Stromal cell of bone marrow (primary cell): ENCODE results near the gene FAM3C.

ENCODE experiments used
- DNase-seq: peaks from one replicate; pipeline ENCODE4 v3.0.0-alpha.2; 2012; ENCODE audit warnings: low read depth

Gene FAM3C

DNA sequence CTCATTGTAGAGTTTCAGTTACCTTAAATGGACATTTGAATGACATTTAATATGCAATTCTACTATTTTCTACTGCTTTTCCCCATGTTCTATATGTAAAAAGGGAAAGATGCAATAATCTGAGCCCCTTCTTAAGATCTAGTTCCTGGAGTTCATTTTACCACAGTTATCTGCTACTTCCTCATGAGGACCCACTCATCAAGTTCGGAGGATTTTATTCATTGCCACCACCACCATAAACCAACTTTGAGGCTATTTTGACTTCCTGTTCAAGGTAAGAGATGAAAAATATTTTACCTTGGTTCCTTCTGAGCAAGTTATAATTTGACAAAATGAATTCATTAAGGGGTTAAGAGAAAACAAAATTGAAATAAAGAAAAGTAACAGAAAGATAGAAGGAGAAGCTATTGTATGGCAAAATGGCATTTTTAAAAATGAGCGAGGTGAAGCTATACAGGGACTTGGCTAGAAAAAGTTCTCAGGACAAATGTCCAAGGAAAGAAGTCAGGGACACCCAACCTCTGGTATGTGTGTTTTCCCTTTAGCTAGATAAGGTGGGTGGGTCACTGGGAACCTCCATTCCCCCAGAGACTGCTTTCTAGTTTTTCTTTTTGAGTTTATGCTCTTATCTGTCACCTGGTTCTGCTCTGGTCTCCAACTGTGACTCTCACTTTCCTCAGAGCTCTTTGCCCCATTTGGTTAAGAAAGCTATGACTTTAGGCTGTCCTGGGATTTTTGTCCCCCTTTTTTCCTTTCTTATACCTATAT, 14.9 kb upstream of the FAM3C start:
- DNase-seq, result no peak

DNA sequence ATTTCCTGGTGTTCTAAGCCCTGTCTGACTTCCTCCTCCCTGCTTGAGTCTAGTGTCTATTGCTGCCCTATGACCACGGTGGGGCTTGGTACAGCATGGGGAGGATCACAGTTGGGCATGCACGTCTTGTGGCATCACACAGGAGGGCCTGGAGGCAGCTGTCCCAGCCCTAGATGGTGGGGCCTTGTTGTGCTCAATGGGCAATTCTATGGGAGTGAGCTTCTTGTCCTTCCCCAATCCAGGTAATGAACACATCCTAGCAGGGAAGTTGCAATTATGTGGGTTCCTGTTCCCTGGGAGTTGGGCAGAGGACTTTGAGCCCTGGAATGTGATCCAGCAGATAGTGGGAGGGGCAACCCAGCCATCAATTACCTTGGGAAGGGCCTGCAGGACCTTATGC, 10.8 kb upstream of the FAM3C start:
- no peak for DNase-seq

DNA sequence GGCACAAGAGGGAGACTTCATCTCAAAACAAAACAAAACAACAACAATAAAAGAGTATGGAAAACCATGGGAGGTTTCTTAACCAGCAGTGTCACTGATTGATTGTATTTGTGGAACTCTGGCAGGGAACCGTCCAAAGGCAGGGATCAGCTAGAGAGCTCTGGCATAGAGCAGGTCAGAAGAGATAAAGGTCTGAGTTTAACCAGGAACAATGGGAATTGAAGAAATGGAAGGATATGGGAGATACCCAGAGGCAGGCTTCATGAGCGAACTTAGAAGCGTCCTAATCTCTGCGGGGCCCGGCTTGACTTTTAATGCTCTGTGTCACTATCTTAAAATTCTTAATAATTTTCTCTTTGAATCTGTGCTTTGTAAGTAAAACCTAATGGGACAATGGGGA, 10.4 kb upstream of the FAM3C start:
- no peak for DNase-seq

DNA sequence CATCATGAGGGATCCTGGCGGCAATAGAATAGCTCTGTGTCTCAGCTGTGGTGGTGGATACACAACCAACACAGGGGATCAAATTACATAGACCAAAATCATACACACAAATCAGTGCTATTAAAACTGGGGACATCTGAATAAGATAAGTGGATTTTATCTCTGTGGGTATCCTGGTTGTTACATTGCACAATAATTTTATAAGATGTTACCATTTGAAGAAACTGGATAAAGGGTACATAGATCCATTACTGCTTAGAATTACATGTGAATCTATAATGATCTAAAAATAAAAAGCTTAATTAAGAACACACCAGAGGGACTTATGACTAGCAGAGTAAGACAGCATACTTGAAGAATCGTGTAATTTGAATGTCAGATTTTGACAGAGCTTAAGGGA, 8.2 kb upstream of the FAM3C start:
- DNase-seq, result no peak

DNA sequence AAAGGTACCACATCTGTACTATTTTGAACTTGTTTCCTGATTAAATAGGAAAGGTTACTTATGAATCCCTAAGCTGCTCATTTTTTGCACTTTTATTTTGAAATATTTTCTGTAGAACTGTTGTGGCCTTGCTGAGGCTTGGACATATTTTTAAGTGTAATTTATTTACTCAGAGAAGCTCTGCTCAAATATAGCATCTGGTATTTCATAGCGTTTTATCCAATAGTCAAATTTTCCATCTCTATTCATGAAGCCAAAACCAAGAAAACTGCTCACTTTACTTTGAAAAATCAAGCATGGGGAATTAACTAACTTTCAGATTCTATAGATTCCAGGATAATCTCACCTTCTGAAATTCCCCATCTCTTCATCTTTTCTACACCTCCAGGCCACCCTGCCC, 6.6 kb upstream of the FAM3C start:
- no peak for DNase-seq

DNA sequence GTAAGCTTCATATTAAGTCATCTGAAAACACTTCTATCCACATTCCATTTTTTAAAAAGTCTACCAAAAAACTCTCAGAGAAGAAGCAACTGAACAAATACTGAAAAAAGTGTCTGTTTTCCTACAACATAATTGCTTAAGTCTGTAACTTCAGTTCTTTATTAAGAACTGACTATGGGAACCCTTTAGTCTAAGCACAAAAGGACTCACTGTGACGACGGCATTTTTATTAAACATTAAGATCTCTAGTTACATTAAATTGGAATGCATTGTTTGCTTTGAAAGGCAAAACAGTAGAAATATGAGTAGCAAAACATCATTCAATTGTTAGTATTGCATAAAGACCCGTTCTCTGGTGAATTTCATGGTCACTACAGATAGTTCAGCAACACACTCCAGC, 5.8 kb upstream of the FAM3C start:
- no peak for DNase-seq

DNA sequence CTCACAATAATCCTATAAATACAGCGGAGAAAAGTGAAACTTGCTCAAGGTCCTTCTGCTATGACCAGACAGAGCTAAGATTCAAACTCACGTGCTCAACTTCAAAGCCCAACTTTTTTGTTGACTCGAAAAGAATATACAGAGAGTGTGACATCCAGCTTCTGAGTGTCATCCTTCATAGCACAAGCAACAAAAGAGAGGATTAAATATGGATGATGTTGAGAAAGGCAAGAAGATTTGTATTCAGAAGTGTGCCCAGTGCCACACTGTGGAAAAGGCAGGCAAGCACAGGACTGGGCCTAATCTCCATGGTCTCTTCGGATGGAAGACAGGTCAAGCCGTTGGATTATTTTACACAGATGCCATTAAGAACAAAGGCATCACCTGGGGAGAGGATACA, 2.1 kb upstream of the FAM3C start:
- DNase-seq, result no peak

DNA sequence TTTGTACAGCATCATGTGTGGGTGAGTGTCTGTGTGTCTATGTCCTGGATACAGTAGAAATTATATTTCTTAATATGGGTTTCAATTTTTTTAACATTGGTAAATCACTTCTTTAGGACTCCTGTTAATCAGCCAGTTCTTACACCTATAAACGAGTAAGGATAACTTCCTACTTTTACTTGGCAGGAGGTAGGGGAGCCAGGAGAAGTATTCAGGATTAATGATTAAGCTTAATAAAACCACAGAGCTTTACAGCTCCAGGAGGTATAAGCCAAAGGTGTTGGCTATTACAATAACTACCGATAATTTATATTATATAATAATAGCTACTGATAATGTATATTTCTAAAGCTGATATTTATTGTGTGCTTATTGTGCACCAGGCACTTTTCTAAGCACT, 1.7 kb upstream of the FAM3C start:
- DNase-seq, result no peak

DNA sequence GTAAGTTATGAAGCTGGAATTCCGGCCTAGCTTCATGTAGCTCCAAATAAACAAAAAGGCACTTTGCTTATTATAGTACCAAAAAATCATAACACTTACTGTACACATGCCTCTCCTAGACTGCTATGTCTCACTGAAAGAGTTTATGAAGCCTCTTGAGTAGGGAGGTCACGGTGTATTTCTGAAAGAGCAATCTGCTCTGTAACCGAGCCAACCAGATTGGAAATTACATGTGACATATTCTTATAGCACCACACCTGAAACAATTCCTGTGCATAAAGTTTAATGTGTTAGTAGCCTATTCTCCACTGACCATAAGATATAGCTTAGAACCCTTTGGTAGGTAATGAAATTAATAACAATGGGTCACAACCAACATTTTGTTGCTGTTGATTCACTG, 1.3 kb upstream of the FAM3C start:
- no peak for DNase-seq

DNA sequence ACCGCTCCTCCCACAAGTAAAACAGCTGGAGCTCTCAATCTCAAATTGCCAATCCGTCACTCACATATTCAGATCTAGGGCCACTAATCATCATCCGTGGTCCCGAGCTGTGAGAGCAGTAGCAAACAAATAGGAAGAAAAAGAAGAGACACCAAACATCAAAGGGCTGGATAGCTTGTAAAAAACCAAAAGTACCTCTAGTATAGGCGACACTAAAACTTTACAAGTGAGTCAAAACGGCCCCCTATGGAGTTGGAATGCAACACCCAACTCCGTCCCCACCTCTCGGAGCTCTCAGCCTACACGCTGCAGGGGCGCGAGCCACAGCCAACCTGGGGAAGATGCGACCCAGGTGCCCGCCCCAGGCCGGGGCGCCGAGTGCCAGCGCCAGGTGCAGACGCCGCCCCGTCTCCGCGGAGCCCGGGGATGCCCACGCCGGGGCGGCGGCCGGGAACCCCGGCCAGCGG, 581 bp downstream of the FAM3C start:
- DNase-seq, result no peak

DNA sequence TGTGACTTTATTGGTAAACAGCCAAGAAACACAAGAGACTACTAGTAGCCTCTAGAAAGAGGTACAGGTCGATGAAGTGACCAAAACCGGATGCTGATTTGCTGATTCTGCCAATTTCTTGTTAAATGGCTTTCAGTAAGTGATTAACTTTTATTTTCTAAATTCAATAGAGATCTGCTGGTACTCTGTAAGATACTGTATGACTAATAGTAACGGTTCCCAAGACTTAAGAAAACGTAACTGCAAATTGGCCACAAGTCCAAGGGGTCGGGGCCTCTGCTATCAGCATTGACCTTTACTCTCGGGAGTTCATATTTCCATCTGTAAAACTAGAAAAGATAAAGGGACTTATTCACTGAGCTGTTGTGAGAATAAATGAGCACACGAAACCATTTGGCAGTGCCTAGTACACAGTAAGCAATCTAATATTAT, 1.4 kb downstream of the FAM3C start:
- DNase-seq, result no peak

DNA sequence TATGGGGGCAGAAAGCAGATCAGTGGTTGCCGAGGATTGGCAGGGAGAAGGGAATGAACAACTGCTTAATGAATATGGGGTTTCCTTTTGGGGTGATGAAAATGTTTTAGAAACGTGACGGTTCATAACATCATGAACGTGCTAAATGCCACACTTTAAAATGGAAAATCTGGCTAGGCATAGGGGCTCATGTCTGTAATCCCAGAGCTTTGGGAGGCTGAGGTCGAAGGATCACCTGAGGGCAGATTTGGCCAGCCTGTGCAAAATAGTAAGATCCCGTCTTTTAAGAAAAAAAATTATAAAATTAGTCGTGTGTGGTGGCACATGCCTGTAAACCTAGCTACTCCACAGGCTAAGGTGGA, 3.1 kb downstream of the FAM3C start:
- DNase-seq, result no peak

DNA sequence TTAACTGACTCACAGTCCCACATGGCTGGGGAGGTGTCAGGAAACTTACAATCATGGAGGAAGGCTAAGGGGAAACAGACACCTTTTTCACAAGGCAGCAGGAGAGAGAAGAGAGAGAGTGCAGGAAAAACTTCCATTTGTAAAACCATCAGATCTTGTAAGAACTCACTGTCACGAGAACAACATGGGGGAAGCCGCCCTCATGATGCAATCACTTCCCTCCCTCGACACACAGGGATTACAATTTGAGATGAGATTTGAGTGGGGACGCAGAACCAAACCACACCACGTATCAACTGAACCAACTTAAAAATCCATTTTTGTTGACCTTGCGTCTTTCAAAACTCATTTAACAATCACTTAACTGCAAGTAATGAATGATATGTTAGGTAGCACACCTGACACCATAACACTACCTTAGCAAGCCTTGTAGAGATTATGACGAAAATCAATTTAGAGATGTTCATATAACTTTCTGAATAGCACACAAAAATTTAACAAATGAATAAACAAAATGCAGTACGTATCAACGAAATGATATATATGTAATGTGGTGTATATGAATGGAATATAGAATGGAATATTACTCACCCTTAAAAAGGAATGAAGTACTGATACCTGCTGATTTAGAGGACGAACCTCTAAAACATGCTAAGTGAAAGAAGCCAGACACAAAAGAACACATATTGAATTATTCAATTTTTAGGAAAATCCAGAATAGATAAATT, 3.7 kb downstream of the FAM3C start:
- DNase-seq, result no peak

DNA sequence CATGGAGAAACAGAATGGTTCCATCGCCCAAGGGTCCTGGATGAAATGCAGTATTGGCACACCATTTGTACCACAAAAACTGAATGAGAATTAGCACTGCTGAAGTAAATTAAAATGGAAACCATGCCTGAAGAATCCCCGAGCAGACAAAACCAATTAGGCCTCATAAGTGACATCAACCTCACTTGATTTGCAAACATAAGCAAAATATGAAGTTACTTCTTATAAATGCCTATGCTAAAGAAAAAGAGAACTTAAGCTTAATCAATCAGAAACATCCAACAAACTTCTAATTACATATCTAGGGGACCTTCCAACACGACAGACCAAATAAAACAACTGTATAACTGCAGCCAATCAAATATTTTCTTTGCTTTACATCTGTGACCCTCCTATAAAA, 4.4 kb downstream of the FAM3C start:
- no peak for DNase-seq

DNA sequence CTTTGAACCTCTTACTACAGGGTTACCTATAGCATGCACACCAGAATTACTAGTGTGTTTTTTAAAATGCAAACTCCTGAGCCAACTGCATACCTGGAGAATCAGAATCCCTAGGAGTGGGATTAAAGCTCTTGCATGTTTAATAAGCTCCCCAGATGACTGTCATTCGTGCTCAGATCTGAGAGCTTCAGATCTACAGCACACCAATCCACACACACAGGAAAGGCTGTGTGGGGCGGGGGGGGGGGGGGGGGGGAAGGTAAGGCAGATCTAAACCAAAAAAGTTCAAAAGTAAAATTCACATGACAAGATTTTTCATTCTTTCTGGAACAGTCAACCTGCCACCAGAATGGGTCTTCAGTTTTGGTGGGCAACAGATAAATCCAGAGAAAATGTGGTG, 5.5 kb downstream of the FAM3C start:
- no peak for DNase-seq

DNA sequence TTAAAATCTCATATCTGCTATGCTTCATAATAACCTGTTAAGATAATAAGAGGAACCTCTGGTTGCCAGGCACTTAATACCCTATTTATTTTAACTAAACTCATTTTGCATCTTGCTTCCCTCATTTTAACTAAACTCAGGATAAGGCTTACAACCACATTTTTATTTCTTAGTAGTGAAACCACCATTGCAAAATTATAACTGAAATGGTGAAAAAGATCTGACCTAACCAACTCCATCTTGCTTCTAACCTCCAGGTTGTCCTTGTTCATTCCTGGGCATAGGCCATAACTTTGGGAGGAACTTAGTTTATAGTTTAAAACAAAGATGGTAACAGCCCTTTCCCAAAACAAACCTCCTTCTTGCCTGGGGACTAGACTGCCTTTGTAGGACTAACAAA, 6.0 kb downstream of the FAM3C start:
- no peak for DNase-seq

DNA sequence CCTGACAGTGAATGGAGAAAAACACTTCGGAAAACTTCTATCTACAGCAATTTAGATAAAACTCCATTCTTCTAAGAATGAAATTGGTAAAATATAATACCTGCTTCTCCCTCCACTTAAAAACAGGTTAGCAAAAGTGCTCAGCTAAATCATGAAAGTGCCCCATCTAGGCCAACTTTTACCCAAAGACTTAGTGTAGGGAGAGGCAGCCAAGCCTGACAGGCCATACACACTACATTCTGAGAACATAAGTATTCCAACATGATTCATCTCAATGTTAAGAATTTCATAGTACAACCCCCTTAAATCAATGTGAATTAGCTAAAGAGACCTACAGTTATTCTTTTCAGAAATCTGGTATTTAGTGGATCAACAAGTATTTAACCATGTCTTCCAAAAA, 7.2 kb downstream of the FAM3C start:
- DNase-seq, result no peak

DNA sequence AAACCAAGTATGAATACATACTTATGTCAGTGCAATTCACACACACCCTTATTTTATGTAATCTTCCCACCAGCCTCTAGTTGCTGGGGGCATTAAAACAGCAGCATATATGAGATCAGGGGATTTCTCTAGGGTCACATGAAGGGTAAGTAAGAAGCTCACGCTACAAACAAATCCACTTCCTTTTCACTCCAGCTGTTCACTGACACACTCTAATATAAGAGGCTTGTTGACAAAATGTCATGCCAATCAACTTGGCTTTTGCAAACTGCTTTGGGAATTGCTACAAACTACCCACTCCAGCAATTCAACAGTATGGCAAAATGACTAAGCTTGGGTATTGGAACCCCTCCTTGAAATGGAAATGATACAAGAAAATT, 10.3 kb downstream of the FAM3C start:
- DNase-seq, result no peak

DNA sequence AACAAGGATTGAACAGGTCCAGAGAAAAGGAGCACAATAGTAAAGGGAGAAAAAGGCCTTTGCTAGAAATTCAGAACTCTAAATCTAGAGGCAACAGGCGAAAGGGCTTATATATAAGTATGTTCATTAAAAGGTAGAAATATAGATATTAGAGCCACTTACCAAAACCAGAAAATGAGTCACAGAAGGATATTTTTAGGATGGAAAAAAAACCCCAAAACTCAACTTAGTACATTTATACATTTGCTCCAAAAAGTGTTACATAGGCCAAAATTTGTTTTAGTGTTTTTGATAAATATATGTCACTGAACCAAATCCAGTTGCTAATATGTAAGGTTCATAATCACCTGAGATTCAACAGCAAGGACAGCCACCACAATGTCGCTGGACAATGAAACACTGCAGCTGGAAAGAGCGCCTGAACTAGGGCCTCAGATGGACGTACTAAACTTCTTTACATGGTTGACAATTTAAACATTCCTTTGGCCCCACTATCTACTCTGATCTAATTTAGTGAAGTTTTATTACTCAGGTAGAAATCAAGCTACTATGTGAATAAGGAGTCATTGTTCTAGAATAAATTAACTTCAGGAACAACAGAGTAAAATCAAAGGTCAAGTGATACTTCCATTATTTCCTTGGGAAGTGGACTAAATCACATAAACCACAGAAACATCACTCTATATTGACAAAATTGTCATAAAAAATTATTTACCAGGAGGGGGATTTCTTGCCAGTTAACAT, 10.9 kb downstream of the FAM3C start:
- no peak for DNase-seq

DNA sequence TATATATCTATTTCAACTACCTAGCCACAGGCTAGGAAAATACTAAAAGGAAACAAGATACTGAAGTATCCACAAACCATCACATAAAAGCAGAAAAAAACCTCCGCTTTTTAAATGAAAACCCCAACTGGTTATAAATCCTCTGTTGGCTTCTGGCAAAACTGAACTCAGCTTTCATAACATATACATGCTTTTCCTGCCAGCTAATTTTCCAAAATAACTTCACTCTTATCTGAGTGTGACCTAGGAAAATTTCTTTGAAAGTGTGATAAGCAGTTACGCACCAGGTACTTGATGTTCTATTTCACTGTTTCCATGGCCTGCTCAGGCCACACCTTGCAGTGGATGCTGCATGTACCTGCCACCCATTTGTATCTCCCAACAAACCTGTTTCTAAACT, 11.8 kb downstream of the FAM3C start:
- no peak for DNase-seq

DNA sequence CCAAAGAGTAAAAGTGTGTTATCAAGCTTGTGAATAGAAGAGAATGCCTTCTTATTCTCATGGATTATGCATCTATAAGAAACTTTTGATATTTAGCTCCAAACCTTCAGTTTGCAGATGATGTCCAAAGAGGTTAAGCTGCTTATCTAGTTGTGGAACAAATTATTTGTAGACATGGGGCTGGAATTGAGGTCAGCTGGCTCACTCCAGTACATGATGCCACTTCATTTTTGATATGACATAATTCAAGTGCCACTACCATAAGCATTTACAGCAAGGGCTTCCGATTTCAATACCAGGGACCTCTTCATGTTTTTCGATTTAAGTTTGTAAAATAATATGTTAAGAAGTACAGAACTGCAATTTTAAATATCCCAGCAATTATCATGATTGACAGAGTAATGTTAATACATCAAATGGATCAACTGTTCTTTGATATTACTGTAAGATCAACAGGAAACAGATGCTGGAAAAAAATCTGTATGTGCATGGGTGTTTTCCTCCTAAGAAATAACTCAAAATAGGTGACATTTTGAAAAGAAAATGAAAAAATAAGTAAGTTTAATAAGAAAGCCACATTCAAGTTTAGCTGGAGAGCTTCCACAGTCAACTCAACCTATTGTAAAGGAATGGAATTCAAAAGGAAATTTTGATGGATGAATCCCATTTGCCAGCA, 12.7 kb downstream of the FAM3C start:
- no peak for DNase-seq

DNA sequence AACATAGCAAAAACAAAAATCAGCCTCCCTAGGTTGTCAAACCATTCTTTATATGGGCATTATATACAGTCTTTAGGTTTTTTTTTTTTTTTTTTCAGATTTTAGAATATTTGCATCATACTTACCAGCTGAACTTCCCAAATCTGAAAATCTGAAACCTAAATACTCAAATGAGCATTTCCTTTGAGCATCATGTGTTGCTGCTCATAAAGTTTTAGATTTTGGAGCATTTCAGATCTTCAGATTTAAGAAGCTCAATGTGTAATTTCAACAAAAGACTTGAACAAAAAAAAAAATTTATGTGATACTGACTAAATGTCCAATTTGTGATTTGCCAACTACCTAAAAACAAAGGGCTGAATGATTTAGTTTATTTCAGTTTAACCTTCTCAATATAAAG, 13.6 kb downstream of the FAM3C start:
- no peak for DNase-seq

DNA sequence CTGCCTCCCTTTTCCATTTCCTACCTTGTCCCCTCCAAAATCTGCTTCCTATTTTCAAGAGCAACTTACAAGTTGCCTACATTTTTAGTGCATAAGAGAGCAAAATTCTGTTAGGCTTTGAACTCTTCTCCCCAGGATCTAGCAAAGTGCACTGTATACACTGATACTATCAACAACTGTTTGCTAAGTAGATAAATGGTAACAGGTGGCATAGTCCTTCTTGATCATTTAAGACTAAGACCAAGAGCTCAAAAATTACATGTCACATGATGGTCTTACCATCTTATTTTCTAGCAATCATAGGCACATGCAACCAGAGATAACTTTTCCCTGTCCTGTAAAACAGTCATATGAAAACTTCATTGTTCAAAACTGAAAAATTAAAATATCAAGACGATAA, 16.2 kb downstream of the FAM3C start:
- no peak for DNase-seq
